ENCODE results near the gene NKIRAS2. TPM values are rescaled to one million over a fixed set of nuclear protein-coding genes. Genes with fewer than 3 reads are reported as not detected.
A peak's percentile ranks its signal among the peaks of the same experiment; 100 is the strongest.

NKIRAS2 gene
- total and polyA plus RNA-seq, 2 of the 13 experiments (the other 11 are each of a cell fraction or from before 2014, with no cell fraction given) = 27.9 to 42.0 TPM

- TF ChIP-seq ZNF143 (CRISPR knock-in tag; IDR thresholded peaks at IDR 0.05) = peak; percentile 42; the same call in 1 of the 2 replicates
- TF ChIP-seq MYPOP (CRISPR knock-in tag; IDR thresholded peaks at IDR 0.05) = peak; percentile 88
- TF ChIP-seq POLR2G (IDR thresholded peaks at IDR 0.05; ENCODE audit: low read depth, low read length) = peak; percentile 86
- peak; percentile 78 for TF ChIP-seq ZBTB42 (CRISPR knock-in tag; IDR thresholded peaks at IDR 0.05)
- TF ChIP-seq POLR2A (IDR thresholded peaks at IDR 0.05; ENCODE audit: insufficient read depth in 1 of 2, low read depth in 2 of 2, low read length in 2 of 2) = peak; percentile 72 to 85
- TF ChIP-seq AHR (CRISPR knock-in tag; IDR thresholded peaks at IDR 0.05) = peak; percentile 88
- peak; percentile 96 for TF ChIP-seq ZNF792 (CRISPR knock-in tag; IDR thresholded peaks at IDR 0.05)
- TF ChIP-seq ZNF407 (CRISPR knock-in tag; IDR thresholded peaks at IDR 0.05; ENCODE audit: not compliant biosample characterization) = peak; percentile 72
- 0 out of 2 replicates have a peak, but pooled peaks have one; percentile 66 for TF ChIP-seq NFAT5 (CRISPR knock-in tag; IDR thresholded peaks at IDR 0.05)
- peak; percentile 98 for TF ChIP-seq ZNF605 (CRISPR knock-in tag; IDR thresholded peaks at IDR 0.05)
- TF ChIP-seq KLF13 (CRISPR knock-in tag; IDR thresholded peaks at IDR 0.05) = peak; percentile 24; the same call in 1 of the 2 replicates
- peak; percentile 82; the same call in 1 of the 2 replicates for TF ChIP-seq ZSCAN30 (CRISPR knock-in tag; IDR thresholded peaks at IDR 0.05)
- TF ChIP-seq TFDP2 (CRISPR knock-in tag; IDR thresholded peaks at IDR 0.05) = peak; percentile 86
Observed at GRCh38 chr17:42016941-42017865, 2.7 kb upstream of the NKIRAS2 start, which contains the start of gene DNAJC7 (continued).

All from HepG2 (cell line).